ENCODE results near the gene MPEG1. TPM values are rescaled to one million over a fixed set of nuclear protein-coding genes. Genes with fewer than 3 reads are reported as not detected.

Gene MPEG1
- total and polyA plus RNA-seq, 2 of the 13 experiments (the other 11 are each of a cell fraction or from before 2014, with no cell fraction given), result not detected

GRCh38 chr11:59171508-59172322 is 41.0 kb downstream of the MPEG1 start, which contains the start of gene DTX4 (continued):
- peak; percentile 55; the same call in 1 of the 2 replicates for TF ChIP-seq HES4 (CRISPR knock-in tag; IDR thresholded peaks at IDR 0.05; ENCODE audit: borderline replicate concordance)
- TF ChIP-seq, protein P1, sequence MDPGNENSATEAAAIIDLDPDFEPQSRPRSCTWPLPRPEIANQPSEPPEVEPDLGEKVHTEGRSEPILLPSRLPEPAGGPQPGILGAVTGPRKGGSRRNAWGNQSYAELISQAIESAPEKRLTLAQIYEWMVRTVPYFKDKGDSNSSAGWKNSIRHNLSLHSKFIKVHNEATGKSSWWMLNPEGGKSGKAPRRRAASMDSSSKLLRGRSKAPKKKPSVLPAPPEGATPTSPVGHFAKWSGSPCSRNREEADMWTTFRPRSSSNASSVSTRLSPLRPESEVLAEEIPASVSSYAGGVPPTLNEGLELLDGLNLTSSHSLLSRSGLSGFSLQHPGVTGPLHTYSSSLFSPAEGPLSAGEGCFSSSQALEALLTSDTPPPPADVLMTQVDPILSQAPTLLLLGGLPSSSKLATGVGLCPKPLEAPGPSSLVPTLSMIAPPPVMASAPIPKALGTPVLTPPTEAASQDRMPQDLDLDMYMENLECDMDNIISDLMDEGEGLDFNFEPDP (CRISPR knock-in tag; conservative IDR thresholded peaks at IDR 0.05), result no peak
- TF ChIP-seq MAF1 (CRISPR knock-in tag; IDR thresholded peaks at IDR 0.05; ENCODE audit: borderline replicate concordance), result no peak
- no peak for TF ChIP-seq REPIN1 (CRISPR knock-in tag; IDR thresholded peaks at IDR 0.05; ENCODE audit: borderline replicate concordance, low read depth)
- TF ChIP-seq, protein P2, sequence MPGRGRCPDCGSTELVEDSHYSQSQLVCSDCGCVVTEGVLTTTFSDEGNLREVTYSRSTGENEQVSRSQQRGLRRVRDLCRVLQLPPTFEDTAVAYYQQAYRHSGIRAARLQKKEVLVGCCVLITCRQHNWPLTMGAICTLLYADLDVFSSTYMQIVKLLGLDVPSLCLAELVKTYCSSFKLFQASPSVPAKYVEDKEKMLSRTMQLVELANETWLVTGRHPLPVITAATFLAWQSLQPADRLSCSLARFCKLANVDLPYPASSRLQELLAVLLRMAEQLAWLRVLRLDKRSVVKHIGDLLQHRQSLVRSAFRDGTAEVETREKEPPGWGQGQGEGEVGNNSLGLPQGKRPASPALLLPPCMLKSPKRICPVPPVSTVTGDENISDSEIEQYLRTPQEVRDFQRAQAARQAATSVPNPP (CRISPR knock-in tag; IDR thresholded peaks at IDR 0.05), result peak; percentile 70; the same call in 1 of the 2 replicates
- TF ChIP-seq ZNF564 (CRISPR knock-in tag; IDR thresholded peaks at IDR 0.05), result 0 out of 2 replicates have a peak, but pooled peaks have one; percentile 69
- TF ChIP-seq, protein P3, sequence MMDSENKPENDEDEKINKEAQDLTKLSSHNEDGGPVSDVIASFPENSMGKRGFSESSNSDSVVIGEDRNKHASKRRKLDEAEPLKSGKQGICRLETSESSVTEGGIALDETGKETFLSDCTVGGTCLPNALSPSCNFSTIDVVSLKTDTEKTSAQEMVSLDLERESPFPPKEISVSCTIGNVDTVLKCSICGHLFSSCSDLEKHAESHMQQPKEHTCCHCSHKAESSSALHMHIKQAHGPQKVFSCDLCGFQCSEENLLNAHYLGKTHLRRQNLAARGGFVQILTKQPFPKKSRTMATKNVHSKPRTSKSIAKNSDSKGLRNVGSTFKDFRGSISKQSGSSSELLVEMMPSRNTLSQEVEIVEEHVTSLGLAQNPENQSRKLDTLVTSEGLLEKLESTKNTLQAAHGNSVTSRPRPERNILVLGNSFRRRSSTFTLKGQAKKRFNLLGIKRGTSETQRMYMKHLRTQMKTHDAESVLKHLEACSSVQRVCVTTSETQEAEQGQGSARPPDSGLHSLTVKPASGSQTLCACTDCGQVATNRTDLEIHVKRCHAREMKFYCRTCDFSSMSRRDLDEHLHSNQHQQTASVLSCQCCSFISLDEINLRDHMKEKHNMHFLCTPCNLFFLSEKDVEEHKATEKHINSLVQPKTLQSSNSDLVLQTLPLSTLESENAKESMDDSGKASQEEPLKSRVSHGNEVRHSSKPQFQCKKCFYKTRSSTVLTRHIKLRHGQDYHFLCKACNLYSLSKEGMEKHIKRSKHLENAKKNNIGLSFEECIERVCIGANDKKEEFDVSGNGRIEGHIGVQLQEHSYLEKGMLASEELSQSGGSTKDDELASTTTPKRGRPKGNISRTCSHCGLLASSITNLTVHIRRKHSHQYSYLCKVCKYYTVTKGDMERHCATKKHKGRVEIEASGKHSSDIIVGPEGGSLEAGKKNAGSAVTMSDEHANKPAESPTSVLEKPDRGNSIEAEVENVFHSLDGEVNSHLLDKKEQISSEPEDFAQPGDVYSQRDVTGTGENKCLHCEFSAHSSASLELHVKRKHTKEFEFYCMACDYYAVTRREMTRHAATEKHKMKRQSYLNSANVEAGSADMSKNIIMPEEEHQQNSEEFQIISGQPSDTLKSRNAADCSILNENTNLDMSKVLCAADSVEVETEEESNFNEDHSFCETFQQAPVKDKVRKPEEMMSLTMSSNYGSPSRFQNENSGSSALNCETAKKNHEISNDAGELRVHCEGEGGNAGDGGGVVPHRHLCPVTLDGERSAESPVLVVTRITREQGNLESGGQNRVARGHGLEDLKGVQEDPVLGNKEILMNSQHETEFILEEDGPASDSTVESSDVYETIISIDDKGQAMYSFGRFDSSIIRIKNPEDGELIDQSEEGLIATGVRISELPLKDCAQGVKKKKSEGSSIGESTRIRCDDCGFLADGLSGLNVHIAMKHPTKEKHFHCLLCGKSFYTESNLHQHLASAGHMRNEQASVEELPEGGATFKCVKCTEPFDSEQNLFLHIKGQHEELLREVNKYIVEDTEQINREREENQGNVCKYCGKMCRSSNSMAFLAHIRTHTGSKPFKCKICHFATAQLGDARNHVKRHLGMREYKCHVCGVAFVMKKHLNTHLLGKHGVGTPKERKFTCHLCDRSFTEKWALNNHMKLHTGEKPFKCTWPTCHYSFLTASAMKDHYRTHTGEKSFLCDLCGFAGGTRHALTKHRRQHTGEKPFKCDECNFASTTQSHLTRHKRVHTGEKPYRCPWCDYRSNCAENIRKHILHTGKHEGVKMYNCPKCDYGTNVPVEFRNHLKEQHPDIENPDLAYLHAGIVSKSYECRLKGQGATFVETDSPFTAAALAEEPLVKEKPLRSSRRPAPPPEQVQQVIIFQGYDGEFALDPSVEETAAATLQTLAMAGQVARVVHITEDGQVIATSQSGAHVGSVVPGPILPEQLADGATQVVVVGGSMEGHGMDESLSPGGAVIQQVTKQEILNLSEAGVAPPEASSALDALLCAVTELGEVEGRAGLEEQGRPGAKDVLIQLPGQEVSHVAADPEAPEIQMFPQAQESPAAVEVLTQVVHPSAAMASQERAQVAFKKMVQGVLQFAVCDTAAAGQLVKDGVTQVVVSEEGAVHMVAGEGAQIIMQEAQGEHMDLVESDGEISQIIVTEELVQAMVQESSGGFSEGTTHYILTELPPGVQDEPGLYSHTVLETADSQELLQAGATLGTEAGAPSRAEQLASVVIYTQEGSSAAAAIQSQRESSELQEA (CRISPR knock-in tag; IDR thresholded peaks at IDR 0.05; ENCODE audit: not compliant biosample characterization), result no peak
- TF ChIP-seq, protein P4, sequence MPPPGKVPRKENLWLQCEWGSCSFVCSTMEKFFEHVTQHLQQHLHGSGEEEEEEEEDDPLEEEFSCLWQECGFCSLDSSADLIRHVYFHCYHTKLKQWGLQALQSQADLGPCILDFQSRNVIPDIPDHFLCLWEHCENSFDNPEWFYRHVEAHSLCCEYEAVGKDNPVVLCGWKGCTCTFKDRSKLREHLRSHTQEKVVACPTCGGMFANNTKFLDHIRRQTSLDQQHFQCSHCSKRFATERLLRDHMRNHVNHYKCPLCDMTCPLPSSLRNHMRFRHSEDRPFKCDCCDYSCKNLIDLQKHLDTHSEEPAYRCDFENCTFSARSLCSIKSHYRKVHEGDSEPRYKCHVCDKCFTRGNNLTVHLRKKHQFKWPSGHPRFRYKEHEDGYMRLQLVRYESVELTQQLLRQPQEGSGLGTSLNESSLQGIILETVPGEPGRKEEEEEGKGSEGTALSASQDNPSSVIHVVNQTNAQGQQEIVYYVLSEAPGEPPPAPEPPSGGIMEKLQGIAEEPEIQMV (CRISPR knock-in tag; IDR thresholded peaks at IDR 0.05; ENCODE audit: low read depth), result peak; percentile 39; the same call in 1 of the 2 replicates
- TF ChIP-seq, protein P5, sequence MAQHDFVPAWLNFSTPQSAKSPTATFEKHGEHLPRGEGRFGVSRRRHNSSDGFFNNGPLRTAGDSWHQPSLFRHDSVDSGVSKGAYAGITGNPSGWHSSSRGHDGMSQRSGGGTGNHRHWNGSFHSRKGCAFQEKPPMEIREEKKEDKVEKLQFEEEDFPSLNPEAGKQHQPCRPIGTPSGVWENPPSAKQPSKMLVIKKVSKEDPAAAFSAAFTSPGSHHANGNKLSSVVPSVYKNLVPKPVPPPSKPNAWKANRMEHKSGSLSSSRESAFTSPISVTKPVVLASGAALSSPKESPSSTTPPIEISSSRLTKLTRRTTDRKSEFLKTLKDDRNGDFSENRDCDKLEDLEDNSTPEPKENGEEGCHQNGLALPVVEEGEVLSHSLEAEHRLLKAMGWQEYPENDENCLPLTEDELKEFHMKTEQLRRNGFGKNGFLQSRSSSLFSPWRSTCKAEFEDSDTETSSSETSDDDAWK (CRISPR knock-in tag; IDR thresholded peaks at IDR 0.05), result no peak
- TF ChIP-seq, protein P6, sequence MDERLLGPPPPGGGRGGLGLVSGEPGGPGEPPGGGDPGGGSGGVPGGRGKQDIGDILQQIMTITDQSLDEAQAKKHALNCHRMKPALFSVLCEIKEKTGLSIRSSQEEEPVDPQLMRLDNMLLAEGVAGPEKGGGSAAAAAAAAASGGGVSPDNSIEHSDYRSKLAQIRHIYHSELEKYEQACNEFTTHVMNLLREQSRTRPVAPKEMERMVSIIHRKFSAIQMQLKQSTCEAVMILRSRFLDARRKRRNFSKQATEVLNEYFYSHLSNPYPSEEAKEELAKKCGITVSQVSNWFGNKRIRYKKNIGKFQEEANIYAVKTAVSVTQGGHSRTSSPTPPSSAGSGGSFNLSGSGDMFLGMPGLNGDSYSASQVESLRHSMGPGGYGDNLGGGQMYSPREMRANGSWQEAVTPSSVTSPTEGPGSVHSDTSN (CRISPR knock-in tag; IDR thresholded peaks at IDR 0.05), result peak; percentile 89
- TF ChIP-seq SOX5 (CRISPR knock-in tag; IDR thresholded peaks at IDR 0.05; ENCODE audit: borderline replicate concordance), result 0 out of 2 replicates have a peak, but pooled peaks have one; percentile 21
- TF ChIP-seq MTA1 (CRISPR knock-in tag; IDR thresholded peaks at IDR 0.05; ENCODE audit: borderline replicate concordance), result peak; percentile 54; the same call in 1 of the 2 replicates

All from HepG2 (cell line).